Astrocyte of the hippocampus (primary cell): ENCODE results near the gene HBEGF.

ENCODE experiments used
- DNase-seq: peaks from one replicate; pipeline ENCODE4 v3.0.0; 2011; ENCODE audit warnings: low read depth, low spot score

The HBEGF gene

DNA sequence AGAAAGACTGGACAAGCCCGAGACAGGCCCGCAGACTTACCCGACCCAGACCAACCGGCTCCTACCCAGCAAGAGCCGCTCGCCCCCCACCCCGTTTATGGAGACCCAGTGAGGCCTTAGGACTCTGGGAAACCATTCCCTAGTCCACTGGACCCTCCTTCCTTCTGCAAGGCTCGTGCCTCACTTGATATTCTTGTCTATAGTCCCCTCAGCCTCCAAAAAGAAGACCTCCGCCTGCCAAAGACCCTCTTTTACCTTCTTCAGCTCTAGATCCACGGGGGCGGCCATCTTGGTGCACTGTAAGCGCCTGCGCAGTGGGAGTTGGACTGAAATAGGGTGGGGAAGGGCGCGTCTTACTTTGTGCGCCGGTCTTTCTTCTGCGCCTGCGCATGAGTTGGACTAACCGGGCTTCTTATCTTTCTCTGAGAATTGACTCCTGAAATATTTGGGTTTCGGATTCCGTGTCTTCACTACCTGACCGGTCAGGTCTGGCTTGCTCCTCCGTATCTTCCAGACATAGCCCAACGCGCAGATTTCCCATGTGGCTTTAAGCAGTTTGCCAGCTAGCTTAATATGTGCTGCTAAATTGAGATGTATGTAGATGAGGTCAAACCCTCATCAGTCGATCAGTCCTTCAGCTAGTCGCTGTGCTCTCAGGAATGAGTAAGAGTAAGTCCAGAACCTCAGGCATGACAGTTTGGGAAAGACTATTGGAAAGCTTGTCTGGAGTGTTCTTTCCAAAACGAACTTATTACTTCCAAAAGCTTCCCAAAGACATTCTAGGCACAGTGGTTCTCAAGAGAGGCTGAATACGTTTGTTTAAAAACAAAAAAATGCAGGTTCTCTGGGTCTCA lies 43.4 kb downstream of the HBEGF start, which contains the start of gene PFDN1:
PFDN1 (minus strand) TSS at position 316 of the 854 bp plus-strand sequence; CDS start at position 288, 28 bp downstream.
- peak; percentile 97 for DNase-seq

- no peak for DNase-seq
Measured at GRCh38 chr5:140301136-140301535, 45.3 kb downstream of the HBEGF start.

DNA sequence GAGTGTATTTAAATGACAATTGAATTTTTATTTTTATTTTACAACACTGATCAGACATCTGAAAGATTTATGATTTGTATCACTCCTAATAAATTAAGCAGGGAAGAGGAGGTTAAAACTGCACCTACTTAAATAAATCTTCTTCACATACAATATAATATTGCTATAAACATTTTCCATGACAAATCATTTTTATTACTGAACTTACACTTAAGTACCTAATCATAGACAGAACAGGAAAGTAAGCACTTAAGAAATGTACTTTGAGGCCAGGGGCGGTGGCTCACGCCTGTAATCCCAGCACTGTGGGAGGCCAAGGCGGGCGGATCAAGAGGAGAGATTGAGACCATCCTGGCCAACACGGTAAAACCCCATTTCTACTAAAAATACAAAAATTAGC lies 47.3 kb downstream of the HBEGF start:
- no peak for DNase-seq

GRCh38 chr5:140298183-140298601 lies 48.2 kb downstream of the HBEGF start:
- peak; percentile 69 for DNase-seq

DNA sequence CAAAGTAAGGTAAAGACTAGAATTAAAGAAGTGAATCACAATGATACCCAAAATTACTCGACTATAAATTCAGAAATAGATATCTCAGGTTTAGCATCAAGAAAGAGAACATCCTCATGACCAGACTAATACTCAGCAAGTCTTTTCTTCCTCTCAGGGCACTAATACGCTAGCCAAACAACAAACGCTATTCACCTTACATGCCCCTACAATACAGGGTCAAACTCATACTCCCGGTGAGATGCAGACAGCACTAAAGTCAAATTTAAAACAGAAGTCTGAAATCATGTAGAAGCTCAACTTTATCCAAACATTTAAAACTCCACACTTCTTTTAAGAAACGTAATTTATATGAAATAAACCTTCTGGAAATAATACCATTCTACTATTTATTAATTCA lies 49.1 kb downstream of the HBEGF start:
- no peak for DNase-seq

GRCh38 chr5:140296289-140296688 lies 50.1 kb downstream of the HBEGF start:
- DNase-seq = peak; percentile 16

DNA sequence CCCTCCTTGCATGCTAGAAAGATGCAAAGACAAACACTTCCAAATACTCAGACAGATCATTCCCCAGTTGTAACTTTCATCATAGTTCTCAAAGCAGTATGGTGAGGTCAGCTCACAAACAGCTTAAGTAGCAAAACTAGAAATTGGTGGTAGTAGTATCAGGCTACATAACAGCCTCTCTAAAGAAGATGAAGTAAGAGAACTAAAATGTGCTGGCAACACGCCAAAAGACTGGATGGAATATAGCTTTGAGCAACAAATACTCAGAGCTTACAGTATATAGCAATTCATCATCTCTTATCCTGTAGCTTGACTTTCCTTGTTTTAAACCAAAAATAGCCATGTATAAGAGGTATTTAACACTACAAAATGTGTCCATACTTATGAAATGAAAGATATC lies 51.0 kb downstream of the HBEGF start:
- DNase-seq = peak; percentile 92

DNA sequence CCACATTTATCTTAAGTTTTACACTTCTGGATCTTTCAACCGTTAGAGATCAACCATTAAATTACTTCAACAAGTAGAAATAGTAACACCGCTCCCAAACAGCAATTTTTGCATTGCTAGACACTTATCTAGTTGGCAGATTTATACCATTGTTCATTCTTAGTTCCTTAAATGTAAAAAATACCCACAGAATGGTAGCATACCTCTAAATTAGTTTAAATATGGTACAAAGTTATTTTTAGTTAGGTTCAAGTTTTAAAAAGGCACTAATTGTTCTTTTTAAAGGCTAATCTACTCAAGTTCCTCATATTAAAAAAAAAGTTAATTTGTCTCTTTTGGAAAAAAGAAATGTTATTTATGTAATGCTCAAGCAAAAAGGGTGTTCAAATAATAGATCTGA lies 51.6 kb downstream of the HBEGF start:
- DNase-seq = no peak

DNA sequence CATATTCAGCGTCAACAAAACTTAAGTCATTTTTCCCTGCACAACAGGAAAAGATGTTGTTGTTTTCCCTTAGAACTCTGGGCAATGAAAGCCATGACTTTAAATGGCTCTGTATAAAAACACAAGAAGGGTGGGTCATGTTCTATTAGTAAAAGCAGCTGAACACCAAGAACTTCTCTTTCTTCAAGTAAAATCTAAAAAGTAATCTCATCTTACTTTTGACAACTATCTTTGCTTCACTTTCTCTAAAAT lies 52.6 kb downstream of the HBEGF start:
- no peak for DNase-seq

GRCh38 chr5:140293091-140293848 lies 53.1 kb downstream of the HBEGF start:
- DNase-seq = peak; percentile 30

- no peak for DNase-seq
Measured at GRCh38 chr5:140292212-140293036, 54.0 kb downstream of the HBEGF start.

GRCh38 chr5:140287801-140288521 lies 58.4 kb downstream of the HBEGF start:
- DNase-seq = no peak

GRCh38 chr5:140286424-140286823 lies 60.0 kb downstream of the HBEGF start:
- no peak for DNase-seq

DNA sequence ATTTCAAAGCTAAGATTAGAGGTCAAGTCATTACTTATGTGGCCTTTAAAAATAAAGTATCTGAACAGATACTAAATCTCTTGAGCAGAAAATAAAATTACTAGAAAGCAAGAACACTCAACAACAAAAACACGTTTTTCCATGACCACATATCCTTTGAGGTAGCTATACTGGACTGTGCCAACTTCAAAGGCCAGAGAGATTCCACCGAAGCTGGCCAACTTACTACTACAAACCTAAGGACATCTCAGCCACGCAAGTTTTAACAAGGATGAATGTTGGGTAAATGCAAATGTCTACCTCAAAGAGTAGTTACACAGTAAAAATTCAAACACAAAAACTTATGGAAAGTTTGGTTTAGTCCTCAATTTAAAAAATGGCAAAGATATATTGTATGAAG lies 62.4 kb downstream of the HBEGF start:
- no peak for DNase-seq
